ENCODE data around the gene RNF150.

Gene RNF150

GRCh38 chr4:140869446-140869845 is 263.8 kb downstream of the RNF150 start:
- Histone ChIP-seq H3K9me3 (replicated peaks; ENCODE audit: low read length) (no peaks in the 10 kb centered on the region), H3K4me1 (ENCODE audit: control insufficient read depth, insufficient read depth, low read length) (no peaks in the 10 kb centered on the region)

GRCh38 chr4:140867356-140867755 is 265.9 kb downstream of the RNF150 start:
- no peak overlapping the region for H3K4me3 ChIP-seq (ENCODE audit: low read length)
- peaks cover 10% of the 10 kb centered on the region for H3K36me3 ChIP-seq (ENCODE audit: insufficient read depth, low read length)
- H3K9me3 ChIP-seq (replicated peaks; ENCODE audit: low read length): no peaks in the 10 kb centered on the region
- no peaks in the 10 kb centered on the region for H3K4me1 ChIP-seq (ENCODE audit: control insufficient read depth, insufficient read depth, low read length)
- no peak overlapping the region for H3K9ac ChIP-seq (ENCODE audit: low read depth, low read length)
- no peak overlapping the region for H3K4me2 ChIP-seq (ENCODE audit: low read length)
- no peaks in the 10 kb centered on the region for H3K27me3 ChIP-seq (ENCODE audit: control insufficient read depth, insufficient read depth, low read length)

More at GRCh38 chr4:140869446-140869845, 263.8 kb downstream of the RNF150 start:
- Histone ChIP-seq H3K9ac (ENCODE audit: low read depth, low read length) (no peak overlapping the region), H3K4me3 (ENCODE audit: low read length) (no peak overlapping the region), H3K36me3 (ENCODE audit: insufficient read depth, low read length) (peaks cover 10% of the 10 kb centered on the region), H3K4me2 (ENCODE audit: low read length) (no peak overlapping the region), H3K27me3 (ENCODE audit: control insufficient read depth, insufficient read depth, low read length) (no peaks in the 10 kb centered on the region)

GRCh38 chr4:140866492-140867005 is 266.7 kb downstream of the RNF150 start:
- Histone ChIP-seq H3K9me3 (replicated peaks; ENCODE audit: low read length) (no peaks in the 10 kb centered on the region), H3K4me1 (ENCODE audit: control insufficient read depth, insufficient read depth, low read length) (no peaks in the 10 kb centered on the region), H3K4me2 (ENCODE audit: low read length) (no peak overlapping the region), H3K36me3 (ENCODE audit: insufficient read depth, low read length) (peaks cover 10% of the 10 kb centered on the region), H3K9ac (ENCODE audit: low read depth, low read length) (no peak overlapping the region), H3K27me3 (ENCODE audit: control insufficient read depth, insufficient read depth, low read length) (no peaks in the 10 kb centered on the region), H3K4me3 (ENCODE audit: low read length) (no peak overlapping the region)

- no peak overlapping the region for H3K9ac ChIP-seq (ENCODE audit: low read depth, low read length)
- H3K4me1 ChIP-seq (ENCODE audit: control insufficient read depth, insufficient read depth, low read length): no peaks in the 10 kb centered on the region
These were observed 267.7 kb downstream of the RNF150 start for GRCh38 chr4:140865253-140866217.

GRCh38 chr4:140863197-140863596 is 270.1 kb downstream of the RNF150 start:
- Histone ChIP-seq H3K4me3 (ENCODE audit: low read length) (no peak overlapping the region), H3K36me3 (ENCODE audit: insufficient read depth, low read length) (peaks cover 10% of the 10 kb centered on the region), H3K9ac (ENCODE audit: low read depth, low read length) (no peak overlapping the region), H3K4me2 (ENCODE audit: low read length) (no peak overlapping the region), H3K4me1 (ENCODE audit: control insufficient read depth, insufficient read depth, low read length) (no peaks in the 10 kb centered on the region), H3K9me3 (replicated peaks; ENCODE audit: low read length) (no peaks in the 10 kb centered on the region), H3K27me3 (ENCODE audit: control insufficient read depth, insufficient read depth, low read length) (no peaks in the 10 kb centered on the region)

More at GRCh38 chr4:140865253-140866217, 267.7 kb downstream of the RNF150 start:
- H3K9me3 ChIP-seq (replicated peaks; ENCODE audit: low read length): no peaks in the 10 kb centered on the region
- peaks cover 10% of the 10 kb centered on the region for H3K36me3 ChIP-seq (ENCODE audit: insufficient read depth, low read length)
- no peak overlapping the region for H3K4me3 ChIP-seq (ENCODE audit: low read length)
- H3K4me2 ChIP-seq (ENCODE audit: low read length): no peak overlapping the region
- no peaks in the 10 kb centered on the region for H3K27me3 ChIP-seq (ENCODE audit: control insufficient read depth, insufficient read depth, low read length)

GRCh38 chr4:140862177-140862442 is 271.2 kb downstream of the RNF150 start:
- Histone ChIP-seq H3K4me3 (ENCODE audit: low read length) (no peak overlapping the region), H3K9ac (ENCODE audit: low read depth, low read length) (no peak overlapping the region), H3K4me2 (ENCODE audit: low read length) (no peak overlapping the region), H3K36me3 (ENCODE audit: insufficient read depth, low read length) (peaks cover 3% of the 10 kb centered on the region), H3K4me1 (ENCODE audit: control insufficient read depth, insufficient read depth, low read length) (peaks cover 3% of the 10 kb centered on the region), H3K27me3 (ENCODE audit: control insufficient read depth, insufficient read depth, low read length) (no peaks in the 10 kb centered on the region), H3K9me3 (replicated peaks; ENCODE audit: low read length) (no peaks in the 10 kb centered on the region)

- H3K9me3 ChIP-seq (replicated peaks; ENCODE audit: low read length): no peaks in the 10 kb centered on the region
- H3K4me3 ChIP-seq (ENCODE audit: low read length): no peak overlapping the region
- H3K4me2 ChIP-seq (ENCODE audit: low read length): no peak overlapping the region
- H3K27me3 ChIP-seq (ENCODE audit: control insufficient read depth, insufficient read depth, low read length): no peaks in the 10 kb centered on the region
- H3K4me1 ChIP-seq (ENCODE audit: control insufficient read depth, insufficient read depth, low read length): peaks cover 8% of the 10 kb centered on the region
- H3K36me3 ChIP-seq (ENCODE audit: insufficient read depth, low read length): no peaks in the 10 kb centered on the region
- H3K9ac ChIP-seq (ENCODE audit: low read depth, low read length): no peak overlapping the region
These were observed 271.7 kb downstream of the RNF150 start for GRCh38 chr4:140861359-140862176.

GRCh38 chr4:140858897-140859296 is 274.4 kb downstream of the RNF150 start:
- H3K9me3 ChIP-seq (replicated peaks; ENCODE audit: low read length): no peaks in the 10 kb centered on the region
- H3K4me1 ChIP-seq (ENCODE audit: control insufficient read depth, insufficient read depth, low read length): peaks cover 10% of the 10 kb centered on the region
- no peak overlapping the region for H3K9ac ChIP-seq (ENCODE audit: low read depth, low read length)
- H3K4me2 ChIP-seq (ENCODE audit: low read length): no peak overlapping the region
- no peaks in the 10 kb centered on the region for H3K36me3 ChIP-seq (ENCODE audit: insufficient read depth, low read length)
- no peak overlapping the region for H3K4me3 ChIP-seq (ENCODE audit: low read length)
- no peaks in the 10 kb centered on the region for H3K27me3 ChIP-seq (ENCODE audit: control insufficient read depth, insufficient read depth, low read length)

GRCh38 chr4:140857111-140857510 is 276.2 kb downstream of the RNF150 start:
- Histone ChIP-seq H3K9ac (ENCODE audit: low read depth, low read length) (no peak overlapping the region), H3K27me3 (ENCODE audit: control insufficient read depth, insufficient read depth, low read length) (peaks cover 6% of the 10 kb centered on the region)

GRCh38 chr4:140856621-140857062 is 276.6 kb downstream of the RNF150 start:
- no peak overlapping the region for H3K9ac ChIP-seq (ENCODE audit: low read depth, low read length)
- peak overlapping the region; percentile 42 for H3K4me3 ChIP-seq (ENCODE audit: low read length)
- H3K36me3 ChIP-seq (ENCODE audit: insufficient read depth, low read length): no peaks in the 10 kb centered on the region
- H3K4me2 ChIP-seq (ENCODE audit: low read length): peak overlapping the region; percentile 71
- H3K4me1 ChIP-seq (ENCODE audit: control insufficient read depth, insufficient read depth, low read length): peaks cover 10% of the 10 kb centered on the region
- H3K9me3 ChIP-seq (replicated peaks; ENCODE audit: low read length): no peaks in the 10 kb centered on the region
- H3K27me3 ChIP-seq (ENCODE audit: control insufficient read depth, insufficient read depth, low read length): peaks cover 6% of the 10 kb centered on the region

More at GRCh38 chr4:140857111-140857510, 276.2 kb downstream of the RNF150 start:
- peak overlapping the region; percentile 71 for H3K4me2 ChIP-seq (ENCODE audit: low read length)
- H3K9me3 ChIP-seq (replicated peaks; ENCODE audit: low read length): no peaks in the 10 kb centered on the region
- peaks cover 10% of the 10 kb centered on the region for H3K4me1 ChIP-seq (ENCODE audit: control insufficient read depth, insufficient read depth, low read length)
- H3K4me3 ChIP-seq (ENCODE audit: low read length): peak overlapping the region; percentile 42
- H3K36me3 ChIP-seq (ENCODE audit: insufficient read depth, low read length): no peaks in the 10 kb centered on the region

- H3K9me3 ChIP-seq (replicated peaks; ENCODE audit: low read length): no peaks in the 10 kb centered on the region
- no peaks in the 10 kb centered on the region for H3K36me3 ChIP-seq (ENCODE audit: insufficient read depth, low read length)
- no peak overlapping the region for H3K9ac ChIP-seq (ENCODE audit: low read depth, low read length)
- peaks cover 6% of the 10 kb centered on the region for H3K27me3 ChIP-seq (ENCODE audit: control insufficient read depth, insufficient read depth, low read length)
- peaks cover 10% of the 10 kb centered on the region for H3K4me1 ChIP-seq (ENCODE audit: control insufficient read depth, insufficient read depth, low read length)
- no peak overlapping the region for H3K4me3 ChIP-seq (ENCODE audit: low read length)
- no peak overlapping the region for H3K4me2 ChIP-seq (ENCODE audit: low read length)
These were observed 279.1 kb downstream of the RNF150 start for GRCh38 chr4:140854168-140854567.
